ENCODE measurements around the gene C9orf50. TPM values are rescaled to one million over a fixed set of nuclear protein-coding genes. Genes with fewer than 3 reads are reported as not detected.
"Not testable (repeated sequence)": the region's sequence is repeated elsewhere in the genome, so short reads cannot be mapped to it uniquely, and the experiment has no call there.

Gene C9orf50, protein sequence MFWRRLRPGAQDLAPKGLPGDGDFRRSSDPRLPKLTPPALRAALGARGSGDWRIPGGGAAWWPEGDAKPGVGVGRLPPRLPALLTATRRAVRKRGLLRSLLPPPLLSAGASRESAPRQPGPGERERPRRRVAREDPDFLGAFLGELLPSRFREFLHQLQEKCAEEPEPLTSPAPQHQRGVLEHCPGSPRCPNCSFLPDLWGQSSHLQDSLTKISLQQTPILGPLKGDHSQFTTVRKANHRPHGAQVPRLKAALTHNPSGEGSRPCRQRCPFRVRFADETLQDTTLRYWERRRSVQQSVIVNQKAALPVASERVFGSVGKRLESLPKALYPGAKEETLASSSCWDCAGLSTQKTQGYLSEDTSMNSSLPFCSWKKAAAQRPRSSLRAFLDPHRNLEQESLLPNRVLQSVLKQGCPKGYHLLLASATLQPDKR
- polyA plus RNA-seq (2013, experiment 1 of 2; ENCODE audit: insufficient read length), result 0.24 TPM
- 0.39 TPM for polyA plus RNA-seq (2013, experiment 2 of 2; ENCODE audit: insufficient read length)

DNA sequence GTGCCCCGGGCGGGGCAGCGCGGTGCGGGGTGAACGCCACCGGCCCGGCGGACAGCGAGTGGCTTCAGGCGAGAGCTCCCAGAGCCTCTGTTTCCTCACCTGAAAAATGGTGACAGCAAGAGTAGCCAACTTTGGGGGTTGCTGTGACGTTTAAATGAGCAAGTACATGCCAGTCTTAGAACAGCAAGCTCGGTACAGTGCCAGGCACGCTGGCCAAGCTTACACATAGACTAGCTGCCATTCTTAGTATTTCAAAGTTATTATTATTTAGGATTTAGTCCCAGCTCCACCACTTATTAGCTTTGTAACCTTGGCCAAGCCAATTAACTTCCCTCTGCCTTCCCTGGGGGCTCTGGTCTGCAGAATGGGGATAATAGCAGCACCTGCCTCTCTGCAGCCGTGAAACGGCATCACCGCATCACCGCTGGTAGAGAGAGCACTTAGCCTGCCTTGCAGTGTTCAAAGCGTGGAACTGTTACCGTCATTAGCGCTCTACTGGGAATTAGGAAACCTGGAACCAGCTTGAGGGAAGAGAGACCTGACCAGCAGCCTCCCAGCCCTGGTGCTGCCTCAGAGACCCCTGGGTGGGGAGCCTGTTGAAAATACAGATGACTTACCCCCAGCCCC, at the start of gene C9orf50:
C9orf50 (minus strand) TSS at position 433 of the 627 bp plus-strand sequence. CDS start 527 bp downstream, outside the sequence.
- DNase-seq, result no peak

DNA sequence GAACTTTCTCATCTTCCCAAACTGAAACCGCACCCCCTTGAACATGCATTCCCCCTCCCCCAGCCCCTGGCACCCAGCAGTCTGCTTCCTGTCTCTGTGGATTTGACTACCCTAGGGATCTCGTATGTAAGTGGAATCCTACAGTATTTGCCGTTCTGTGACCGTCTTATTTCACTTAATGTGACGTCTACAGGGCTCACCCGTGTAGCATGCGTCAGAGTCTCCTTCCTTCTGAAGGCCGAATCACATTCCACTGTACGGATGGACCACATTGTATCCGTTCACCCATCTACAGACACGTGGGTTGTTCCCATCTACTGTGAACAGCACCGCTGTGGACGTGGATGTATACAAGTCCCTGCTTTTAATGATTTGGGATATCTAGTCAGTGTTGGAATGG, 49.0 kb upstream of the C9orf50 start:
- DNase-seq, result peak; percentile 43

DNA sequence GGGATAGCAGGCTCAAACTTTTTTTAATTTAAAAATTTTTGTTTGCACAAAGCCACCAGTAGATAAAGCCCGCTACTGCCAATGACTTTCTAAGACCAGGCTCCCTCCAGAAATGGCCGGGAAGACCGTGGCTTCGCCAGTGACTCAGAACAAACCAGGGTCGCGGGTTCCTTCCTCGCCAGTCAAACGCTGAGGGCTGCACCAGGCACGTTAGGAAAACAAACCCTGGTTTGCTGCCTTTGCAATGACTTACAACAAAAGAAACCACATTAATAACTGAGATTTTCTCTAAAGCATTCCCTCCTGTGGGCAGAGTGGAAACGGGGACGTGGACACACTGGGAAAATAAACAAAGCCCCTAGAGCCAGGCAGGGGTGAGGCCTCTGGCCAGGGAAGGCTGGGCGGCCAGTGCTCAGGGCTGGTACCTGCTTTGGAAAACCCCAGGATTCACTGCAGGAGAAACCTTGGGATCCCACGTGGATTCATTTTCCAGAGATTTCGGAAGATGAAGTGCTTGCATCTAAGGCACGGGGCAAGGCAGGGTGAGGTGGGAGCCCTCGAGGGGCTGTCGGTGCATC, 48.3 kb upstream of the C9orf50 start:
- peak; percentile 88 for DNase-seq

DNA sequence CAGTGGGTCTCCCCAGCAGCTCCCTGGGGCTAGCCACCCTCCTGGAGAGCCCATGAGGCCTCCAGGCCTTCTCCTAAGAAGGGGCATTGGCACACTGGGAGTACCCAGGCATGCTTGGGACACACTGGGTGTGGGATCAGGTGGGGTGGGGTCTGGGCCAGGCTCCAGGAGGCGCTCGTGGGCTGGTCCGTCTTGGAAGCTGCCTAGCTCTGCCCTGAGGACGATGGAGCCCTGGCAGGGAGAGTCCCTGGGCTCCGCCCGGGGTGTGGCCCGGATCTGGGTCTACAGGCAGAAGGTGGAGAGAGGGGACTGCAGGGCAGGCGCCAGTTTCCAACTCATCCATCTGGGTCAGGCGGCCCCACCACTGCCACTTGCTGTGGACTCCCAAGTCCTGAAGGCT, 46.9 kb upstream of the C9orf50 start:
- DNase-seq, result no peak

DNA sequence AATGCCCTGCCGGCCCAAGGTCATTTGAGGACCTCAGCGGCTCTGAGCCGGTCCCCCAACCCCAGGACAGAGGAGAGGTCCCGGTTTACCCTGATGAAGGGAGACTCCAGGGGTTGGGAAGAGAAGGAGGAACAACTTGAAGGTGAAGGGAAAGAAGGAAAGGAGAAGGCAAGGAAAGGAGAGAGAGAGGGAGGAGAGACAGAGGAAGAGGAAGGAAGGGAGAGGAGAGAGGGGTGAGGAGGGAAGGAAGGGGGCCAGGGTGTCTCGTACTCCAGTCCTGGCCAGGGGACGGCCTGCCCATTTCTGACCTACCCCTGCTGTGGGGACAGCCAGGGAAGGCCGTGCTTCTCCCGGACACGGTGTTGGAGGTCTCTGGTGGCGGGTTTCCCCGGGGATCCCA, 46.5 kb upstream of the C9orf50 start:
- no peak for DNase-seq

DNA sequence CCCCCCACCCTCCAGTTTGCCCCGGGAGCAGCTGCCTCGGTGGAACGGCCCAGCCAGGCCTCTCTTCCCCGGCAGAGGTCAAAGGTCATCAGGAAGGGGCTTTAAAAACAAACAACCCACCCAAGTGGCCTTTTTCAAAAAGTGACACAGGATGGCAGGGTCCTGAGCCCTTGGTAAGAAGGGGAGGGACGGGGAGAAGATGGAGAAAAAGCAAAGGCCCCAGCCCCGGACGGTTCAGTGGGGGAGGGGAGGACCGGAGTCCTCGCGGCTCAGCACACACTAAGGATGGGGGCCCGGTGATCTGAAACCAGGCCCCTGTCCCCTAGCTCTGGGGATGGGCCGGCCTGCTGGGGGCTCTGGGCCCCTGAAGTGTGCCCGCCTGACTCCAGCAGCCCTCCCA, 45.7 kb upstream of the C9orf50 start:
- no peak for DNase-seq

DNA sequence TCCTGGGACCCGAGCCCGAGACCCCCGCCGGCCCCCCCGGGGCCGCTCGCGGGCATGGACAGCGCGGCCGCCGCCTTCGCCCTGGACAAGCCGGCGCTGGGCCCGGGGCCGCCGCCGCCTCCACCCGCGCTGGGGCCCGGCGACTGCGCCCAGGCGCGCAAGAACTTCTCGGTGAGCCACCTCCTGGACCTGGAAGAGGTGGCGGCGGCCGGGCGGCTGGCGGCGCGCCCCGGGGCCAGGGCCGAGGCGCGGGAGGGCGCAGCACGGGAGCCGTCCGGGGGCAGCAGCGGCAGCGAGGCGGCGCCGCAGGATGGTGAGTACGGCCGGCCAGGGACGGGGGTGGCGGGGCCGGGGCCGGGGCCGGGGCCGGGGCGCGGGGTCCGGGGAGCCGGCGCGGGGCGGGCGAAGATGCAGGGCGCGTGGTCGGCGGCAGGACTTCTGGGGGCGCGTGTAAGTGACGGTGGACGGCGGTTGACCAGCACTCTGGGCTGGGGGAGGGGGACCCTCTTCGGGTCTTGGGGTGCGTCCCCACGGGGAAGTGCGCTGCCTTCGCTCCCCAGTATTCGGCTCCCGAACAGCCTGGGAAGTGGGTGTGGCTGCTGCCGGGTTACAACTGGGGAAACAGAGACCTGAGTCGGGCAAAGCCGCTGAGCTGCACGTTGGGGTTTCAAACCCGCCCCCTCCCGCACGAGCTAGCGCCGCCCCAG, 45.1 kb upstream of the C9orf50 start:
- DNase-seq, result no peak

DNA sequence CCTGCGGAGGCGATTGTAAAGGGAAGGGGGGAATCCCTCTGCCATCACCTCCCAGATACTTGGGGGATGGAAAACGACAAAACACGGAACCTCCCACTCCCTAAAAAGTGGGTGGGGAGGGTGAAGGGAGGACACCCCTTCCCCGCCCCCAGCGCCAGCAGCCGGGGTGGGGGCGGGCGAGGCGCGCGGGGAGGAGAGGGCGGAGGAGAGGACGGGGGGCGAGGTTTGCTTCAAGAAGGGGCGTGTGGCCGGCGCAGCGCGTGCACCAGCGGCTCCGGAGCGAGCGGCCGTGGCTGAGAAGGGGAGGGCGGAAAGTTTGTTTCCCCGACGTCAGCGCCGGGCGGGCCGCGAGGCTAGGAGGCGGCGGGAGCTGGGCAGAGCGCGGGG, 44.5 kb upstream of the C9orf50 start, which contains the start of gene PRRX2:
PRRX2 (plus strand) TSS at position 259 of the 387 bp plus-strand sequence. CDS start 221 bp downstream, outside the sequence.
- DNase-seq, result peak; percentile 90

DNA sequence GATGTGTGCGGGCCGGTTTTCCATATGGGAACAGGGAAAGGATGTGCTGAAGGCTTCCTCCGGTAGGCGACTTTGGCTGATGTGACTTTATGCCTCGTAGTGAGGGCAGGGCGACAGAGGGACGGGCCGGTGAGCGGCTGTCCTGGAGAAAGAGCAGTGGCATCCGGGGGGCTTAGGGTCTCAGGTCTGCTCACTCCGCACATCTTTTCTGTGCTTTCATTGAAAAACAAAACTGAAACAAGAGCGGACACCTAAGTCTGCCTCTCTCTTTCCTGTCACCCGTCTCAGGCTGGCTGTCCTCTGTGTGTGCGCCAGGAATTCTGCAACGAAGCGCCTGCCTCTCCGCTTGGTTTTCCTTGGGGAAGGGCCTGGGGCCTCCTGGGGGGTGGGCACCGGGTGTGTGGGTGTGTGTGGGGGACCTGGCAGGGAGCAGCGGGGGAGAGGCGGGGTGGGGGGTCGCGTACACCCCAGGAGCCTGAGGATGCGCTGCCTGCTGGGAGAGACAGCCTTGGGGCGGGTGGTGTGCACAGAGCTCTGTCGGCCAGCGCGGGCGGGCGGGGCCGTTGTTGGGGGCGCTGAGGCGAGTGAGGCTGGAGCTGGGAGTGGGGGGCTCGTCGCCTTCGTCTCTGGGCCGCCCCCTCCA, 44.0 kb upstream of the C9orf50 start:
- DNase-seq, result peak; percentile 29

DNA sequence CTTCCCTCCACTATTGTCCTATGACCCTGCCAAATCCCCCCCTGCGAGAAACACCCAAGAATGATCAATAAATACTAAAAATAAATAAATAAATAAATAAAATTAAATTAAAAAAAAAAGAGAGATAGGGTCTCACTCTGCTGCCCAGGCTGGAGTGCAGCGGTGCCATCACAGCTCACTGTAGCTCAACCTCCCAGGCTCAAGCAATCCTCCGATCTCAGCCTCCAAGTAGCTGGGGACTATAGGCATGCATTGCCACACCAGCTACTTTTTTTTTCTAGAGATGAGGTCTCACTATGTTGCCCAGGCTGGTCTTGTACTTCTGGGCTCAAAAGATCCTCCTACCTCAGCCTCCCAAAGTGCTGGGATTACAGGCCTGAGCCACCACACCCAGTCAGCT, 41.3 kb upstream of the C9orf50 start:
- DNase-seq, result not testable (repeated sequence)

DNA sequence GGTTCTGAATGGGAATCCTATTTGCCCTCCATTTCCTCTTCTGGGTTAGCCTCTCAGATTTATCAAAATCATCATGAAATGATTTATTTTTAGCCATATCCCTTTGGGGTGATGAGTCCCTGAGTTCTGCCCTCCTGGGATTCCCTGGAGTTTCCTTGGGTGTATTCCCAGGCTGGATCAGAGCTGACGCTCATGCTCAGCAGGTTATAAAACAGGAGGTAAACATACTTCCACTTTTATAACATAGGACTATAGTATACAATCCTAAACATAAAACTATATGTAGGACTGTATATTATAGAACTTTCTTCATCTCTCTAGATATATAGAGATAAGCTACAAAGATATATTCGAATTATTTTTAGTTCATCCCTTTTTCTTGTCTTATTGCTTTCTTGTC, 40.1 kb upstream of the C9orf50 start:
- DNase-seq, result no peak

DNA sequence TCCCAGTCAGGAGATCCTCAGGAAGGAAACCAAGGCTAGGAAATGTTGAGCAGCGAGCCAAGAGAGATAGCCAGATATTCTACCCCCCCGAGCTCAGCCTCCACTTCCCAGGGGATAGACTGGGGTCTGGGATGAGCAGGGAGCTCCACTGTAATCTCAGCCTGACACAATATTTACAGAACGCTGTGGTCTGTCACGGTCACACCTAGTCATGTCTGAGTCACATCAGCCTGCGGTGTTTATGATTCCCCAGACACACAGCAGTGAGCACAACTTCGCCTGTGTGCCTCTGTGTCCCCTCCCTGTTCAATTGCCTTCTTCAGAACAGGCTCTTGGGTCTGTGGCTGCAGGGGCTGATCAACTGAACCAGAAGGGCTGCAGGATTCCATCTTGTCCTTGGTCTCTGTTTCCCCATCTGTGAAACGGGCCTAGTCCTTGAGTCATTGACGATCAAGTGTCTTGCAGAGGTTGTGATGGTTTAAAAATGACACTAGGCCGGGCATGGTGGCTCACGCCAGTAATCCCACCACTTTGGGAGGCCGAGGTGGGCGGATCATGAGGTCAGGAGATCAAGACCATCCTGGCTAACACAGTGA, 36.0 kb upstream of the C9orf50 start:
- peak; percentile 88 for DNase-seq

DNA sequence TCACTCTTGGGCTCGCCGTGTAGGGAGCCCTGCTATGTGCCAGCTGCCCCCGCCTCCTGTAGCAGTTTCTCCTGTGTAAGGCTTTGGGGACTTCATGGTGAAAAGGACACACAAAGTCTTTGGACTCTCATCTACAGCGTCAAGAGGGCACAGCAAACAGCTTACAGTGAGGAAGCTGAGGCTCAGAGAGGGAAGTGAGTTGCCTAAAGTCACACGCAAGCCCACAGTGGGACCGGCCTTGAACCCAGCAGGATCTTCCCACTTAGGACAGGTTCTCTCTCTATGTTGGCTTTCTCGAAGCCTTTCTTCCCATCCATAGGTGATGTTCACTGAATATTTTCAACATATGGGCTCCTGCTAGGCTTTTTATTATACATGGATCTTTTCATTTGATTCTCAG, 34.8 kb upstream of the C9orf50 start:
- DNase-seq, result no peak

DNA sequence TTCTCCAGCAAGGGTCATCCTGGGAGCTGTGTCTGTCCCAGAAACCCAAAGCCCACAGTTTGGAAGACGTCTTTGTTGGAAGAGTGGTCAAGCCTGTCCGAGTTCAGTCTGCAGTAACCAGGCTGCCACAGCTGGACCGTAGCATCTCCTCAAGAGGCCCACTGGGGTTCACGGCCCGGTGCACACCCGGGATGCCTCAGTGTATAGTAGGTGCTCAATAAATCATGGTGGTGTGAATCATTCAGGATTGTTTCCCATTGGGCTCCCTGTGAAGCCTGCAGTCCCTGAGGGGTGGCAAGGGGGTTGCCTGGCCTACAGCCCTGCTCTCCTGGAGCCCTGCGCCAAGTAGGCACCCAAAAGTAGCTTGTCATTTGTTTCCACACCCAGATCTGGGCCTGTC, 34.3 kb upstream of the C9orf50 start:
- DNase-seq, result no peak

DNA sequence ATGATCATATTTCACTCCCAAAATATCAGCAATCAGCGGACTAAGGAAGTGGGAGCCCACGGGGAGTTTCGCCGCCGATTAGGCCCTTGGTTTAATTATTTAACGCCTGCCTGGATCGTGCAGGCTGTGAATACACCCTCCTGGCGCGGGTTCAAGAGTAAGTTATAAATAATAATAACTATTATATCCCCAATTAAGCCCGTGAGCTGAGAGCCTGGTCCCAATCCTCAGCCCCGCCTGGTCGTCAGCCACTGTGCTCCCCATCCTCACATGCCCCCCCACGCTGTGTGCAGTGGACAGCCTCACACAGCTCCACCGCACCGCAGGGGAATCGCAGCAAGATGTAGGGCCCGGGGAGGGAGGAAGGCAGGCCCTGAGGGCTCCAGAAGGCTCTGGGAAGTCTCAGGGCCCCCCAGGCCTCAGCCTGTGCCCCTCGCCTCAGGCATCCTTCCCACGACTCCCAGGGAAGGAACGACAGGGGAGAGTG, 33.7 kb upstream of the C9orf50 start:
- no peak for DNase-seq

DNA sequence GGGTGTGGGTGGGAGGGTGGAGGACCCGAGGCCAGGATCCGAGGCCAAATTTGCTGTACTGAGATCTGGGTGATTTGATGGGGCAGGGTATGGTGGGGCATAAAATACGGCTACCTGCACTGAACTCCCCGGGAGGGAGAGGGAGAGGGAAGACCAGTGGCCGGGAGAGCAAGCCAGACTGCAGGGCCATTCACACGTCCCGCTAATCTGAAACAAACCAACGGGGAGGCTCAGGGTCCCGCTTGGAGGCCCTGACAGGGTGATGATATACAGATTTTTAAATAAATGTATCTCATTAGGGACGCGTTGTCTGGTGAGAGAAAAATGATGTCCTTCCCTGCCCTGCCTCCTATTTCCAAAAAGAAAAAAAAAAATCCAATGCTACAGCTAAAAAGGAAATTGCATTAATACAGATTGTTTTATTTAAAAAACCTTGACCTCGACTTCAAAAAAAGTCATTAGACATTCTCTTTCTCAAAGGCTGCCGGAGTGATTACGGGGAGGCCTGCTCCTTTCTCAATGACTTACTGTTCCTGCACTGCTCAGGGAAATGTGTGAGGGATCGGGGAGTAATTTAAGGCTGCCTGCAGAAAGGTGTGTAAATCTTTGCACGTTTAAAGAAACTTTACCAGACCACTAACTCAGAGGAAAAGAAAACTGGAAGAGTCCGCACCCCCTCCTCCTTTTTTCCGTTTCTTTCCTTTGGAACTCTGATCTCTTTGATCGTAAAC, 33.1 kb upstream of the C9orf50 start:
- no peak for DNase-seq

DNA sequence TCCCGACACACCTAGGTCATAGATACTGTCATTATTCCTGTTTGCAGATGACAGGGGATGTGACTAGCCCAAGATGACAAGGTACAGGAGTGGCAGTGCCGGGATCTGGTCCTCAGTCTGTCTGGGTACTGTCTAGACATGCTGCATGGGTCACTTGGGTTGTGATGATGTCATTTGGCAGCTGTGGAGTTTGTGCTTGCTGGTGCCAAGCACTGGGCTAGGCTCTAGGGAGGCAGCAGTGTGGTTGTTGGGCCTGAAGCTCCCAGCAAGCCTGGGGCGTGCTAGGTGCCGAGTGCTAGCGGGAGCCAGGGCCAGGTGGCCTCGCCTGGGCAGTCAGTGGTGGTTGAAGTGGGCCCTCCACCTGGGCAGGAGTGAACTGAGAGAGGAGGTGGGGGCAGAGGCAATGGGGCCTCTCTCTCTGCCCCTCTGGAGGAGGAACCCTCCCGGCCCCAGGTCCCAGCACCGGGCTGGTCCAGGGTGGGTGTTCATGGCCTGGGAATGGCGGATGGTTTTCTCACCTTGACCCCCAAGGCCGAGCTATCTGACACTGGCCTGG, 29.9 kb upstream of the C9orf50 start:
- peak; percentile 63 for DNase-seq

DNA sequence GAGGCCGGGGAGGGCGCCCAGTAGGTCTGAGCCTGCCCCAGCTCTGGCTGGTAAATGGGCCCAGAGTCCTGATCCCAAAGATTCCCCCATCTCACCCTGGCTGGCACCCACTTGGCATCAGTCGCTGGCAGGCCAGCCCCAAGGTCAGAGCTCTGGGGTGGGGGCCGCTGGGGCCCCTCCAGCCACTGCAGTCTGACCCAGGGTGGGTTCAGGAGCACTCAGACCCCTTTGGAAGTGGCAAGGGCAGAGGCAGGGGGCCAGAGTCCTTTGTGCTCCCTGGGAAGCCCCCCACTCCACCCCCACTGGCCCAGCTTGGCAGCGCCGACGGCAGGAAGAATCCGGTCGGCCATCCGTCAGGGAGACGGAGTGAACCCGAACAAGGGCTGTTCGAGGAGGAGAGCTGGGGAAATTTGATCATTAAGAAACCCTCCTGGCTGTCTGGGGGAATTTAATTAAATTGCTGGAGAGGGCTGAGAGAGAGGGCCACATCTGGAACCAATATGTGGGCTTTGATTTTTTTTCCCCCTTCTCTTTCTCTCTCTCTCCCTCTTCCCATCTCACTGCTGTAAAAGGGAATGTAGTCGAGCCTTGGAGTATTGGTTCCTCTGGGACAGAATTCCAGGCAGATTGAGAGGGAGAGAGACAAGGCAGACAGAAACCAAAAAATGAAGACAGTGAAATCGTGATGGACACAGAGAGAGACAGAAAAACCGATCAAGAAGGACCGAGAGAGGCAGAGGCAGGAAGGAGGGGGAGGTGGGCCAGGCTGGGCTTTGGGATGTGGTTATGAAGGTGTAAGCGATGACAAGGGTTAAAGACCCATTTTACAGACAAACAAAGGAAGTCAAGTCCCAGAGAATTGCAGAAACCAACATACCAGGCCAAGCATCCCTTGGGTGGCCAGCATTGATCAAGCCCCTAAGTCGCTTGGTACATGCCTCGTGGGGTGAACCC, 29.1 kb upstream of the C9orf50 start:
- peak; percentile 92 for DNase-seq

DNA sequence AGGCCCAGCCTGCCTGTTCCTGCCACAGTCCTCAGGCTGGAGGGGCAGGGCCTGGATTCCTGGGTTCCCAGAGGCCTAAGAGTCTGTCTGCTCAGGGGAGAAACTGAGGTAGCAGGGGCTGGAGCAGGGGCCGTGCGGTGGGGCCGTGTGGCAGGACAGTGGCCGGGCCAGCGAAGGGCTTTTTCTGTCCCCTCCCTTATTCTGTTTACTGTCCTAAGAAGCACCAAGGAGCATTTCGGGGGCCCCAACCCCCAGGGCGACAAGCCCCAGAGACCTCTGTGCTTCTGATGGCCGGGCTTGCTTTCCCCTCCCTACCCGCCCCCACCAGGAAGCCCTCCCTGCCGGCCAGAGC, 27.8 kb upstream of the C9orf50 start:
- no peak for DNase-seq
